CD4-positive, alpha-beta T cell treated with Interferon gamma for 1 hour (primary cell): Measurements from ENCODE around the gene PAK3.

Experiments used
- DNase-seq: peaks from one replicate; pipeline ENCODE4 v3.0.0-alpha.2; 2020

PAK3 gene

DNA sequence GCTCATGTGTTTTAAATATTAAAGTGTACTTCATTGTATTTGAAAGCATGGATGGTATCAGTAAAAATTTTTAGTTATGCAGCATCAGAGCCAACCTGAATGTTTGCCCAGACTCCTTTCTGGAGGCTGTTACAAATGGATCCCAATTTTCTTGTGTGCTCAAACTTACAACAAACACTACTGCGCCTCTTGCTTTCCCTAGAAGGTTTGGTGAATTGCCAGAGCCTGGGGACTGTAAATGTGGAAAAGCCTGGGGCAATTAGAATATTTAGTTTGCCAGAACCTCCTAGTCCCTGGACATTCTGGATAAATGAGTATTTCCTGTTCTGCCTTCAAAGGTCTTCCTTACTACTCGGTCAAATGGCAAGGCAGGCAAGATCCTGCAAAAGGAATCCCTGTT is 169.5 kb downstream of the PAK3 start:
- DNase-seq, result no peak

DNA sequence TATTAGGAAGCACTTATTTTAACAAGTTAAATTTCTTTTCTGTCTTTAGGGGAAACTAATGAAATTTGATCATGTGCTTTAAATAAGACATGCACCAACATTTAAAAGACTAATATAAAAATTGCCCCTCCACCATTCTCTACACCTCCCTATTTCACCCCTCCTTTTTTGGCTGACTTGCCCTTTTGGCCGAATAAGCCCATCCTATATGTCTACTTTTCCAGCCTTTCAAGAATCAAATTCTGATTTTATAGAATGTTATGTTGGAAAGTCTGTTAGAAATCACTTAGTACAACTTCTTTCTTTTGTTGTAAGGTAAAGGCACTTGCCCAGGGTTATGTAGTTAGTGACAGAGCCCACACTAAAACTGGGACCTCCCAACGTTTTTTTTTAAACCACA is 172.5 kb downstream of the PAK3 start:
- DNase-seq, result no peak

DNA sequence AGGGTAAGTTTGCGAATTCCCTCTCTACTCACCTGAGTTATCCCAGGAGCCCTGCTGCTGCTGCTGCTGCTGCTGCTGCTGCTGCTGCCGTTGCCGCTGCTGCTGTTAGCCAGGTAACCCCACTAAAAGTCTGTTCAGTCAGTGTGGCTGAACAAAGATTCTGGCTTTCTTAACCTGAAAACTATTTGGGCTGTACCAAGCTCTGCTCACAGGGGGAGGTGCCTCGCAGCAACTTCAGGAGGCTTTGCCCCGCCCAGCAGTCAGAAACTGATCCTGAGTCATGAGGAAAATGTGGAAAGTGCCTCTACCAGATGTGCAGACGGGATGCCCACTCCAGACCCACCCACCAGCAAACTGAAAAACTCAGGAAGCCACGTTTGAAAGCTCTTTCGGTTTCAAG is 174.3 kb downstream of the PAK3 start, which contains the start of gene CAPN6:
TSS of gene CAPN6 (minus strand) at position 145 of the 400 bp plus-strand sequence. CDS start 6,547 bp downstream, outside the sequence.
- DNase-seq, result no peak
